ENCODE data around the gene BORCS5.
A peak's percentile ranks its signal among the peaks of the same experiment; 100 is the strongest.

BORCS5 gene

GRCh38 chr12:12381982-12382381 is 25.1 kb downstream of the BORCS5 start:
- H3K4me3 Mint-ChIP-seq: no peak overlapping the region
- no peak for DNase-seq (ENCODE audit: low spot score in 2 of 2)
- H3K27me3 Mint-ChIP-seq: no peaks in the 10 kb centered on the region
- H3K36me3 Mint-ChIP-seq (ENCODE audit: insufficient read depth): peaks cover 29% of the 10 kb centered on the region
- peaks cover 74% of the 10 kb centered on the region for H3K4me1 Mint-ChIP-seq
- H3K9me3 Mint-ChIP-seq: no peaks in the 10 kb centered on the region
- H3K27ac Mint-ChIP-seq (ENCODE audit: low read depth): peak overlapping the region; percentile 95
- ATAC-seq (replicated peaks; ENCODE audit: extremely low read depth, poor library complexity, severe bottlenecking): no peak

- Mint-ChIP-seq H3K9me3 (no peaks in the 10 kb centered on the region), H3K27ac (ENCODE audit: low read depth) (peak overlapping the region; percentile 95), H3K4me1 (peaks cover 70% of the 10 kb centered on the region), H3K27me3 (no peaks in the 10 kb centered on the region), H3K36me3 (ENCODE audit: insufficient read depth) (peaks cover 24% of the 10 kb centered on the region), H3K4me3 (peak overlapping the region; percentile 72)
- ATAC-seq (replicated peaks; ENCODE audit: extremely low read depth, poor library complexity, severe bottlenecking): peak; percentile 58
- peak in 1 of 2 donors; percentile 49 for DNase-seq (ENCODE audit: low spot score in 2 of 2)
These were observed 27.9 kb downstream of the BORCS5 start for GRCh38 chr12:12384571-12385340.

GRCh38 chr12:12387501-12387900 is 30.6 kb downstream of the BORCS5 start:
- ATAC-seq (replicated peaks; ENCODE audit: extremely low read depth, poor library complexity, severe bottlenecking) (no peak), DNase-seq (ENCODE audit: low spot score in 2 of 2) (no peak)
- H3K4me1 Mint-ChIP-seq: peaks cover 49% of the 10 kb centered on the region
- H3K27ac Mint-ChIP-seq (ENCODE audit: low read depth): peak overlapping the region; percentile 95
- no peaks in the 10 kb centered on the region for H3K9me3 Mint-ChIP-seq
- H3K36me3 Mint-ChIP-seq (ENCODE audit: insufficient read depth): peaks cover 22% of the 10 kb centered on the region
- no peaks in the 10 kb centered on the region for H3K27me3 Mint-ChIP-seq
- H3K4me3 Mint-ChIP-seq: peak overlapping the region; percentile 42

GRCh38 chr12:12392413-12392812 is 35.5 kb downstream of the BORCS5 start:
- H3K9me3 Mint-ChIP-seq: no peaks in the 10 kb centered on the region
- no peak for ATAC-seq (replicated peaks; ENCODE audit: extremely low read depth, poor library complexity, severe bottlenecking)
- DNase-seq (ENCODE audit: low spot score in 2 of 2): no peak
- H3K4me1 Mint-ChIP-seq: peaks cover 23% of the 10 kb centered on the region
- no peak overlapping the region for H3K4me3 Mint-ChIP-seq
- peak overlapping the region; percentile 35 for H3K27ac Mint-ChIP-seq (ENCODE audit: low read depth)
- H3K36me3 Mint-ChIP-seq (ENCODE audit: insufficient read depth): peaks cover 6% of the 10 kb centered on the region
- no peaks in the 10 kb centered on the region for H3K27me3 Mint-ChIP-seq

- Mint-ChIP-seq H3K4me1 (peaks cover 21% of the 10 kb centered on the region), H3K27ac (ENCODE audit: low read depth) (no peak overlapping the region)
These were observed 36.3 kb downstream of the BORCS5 start for GRCh38 chr12:12393171-12393570.

GRCh38 chr12:12396694-12397093 is 39.8 kb downstream of the BORCS5 start:
- H3K36me3 Mint-ChIP-seq (ENCODE audit: insufficient read depth): peaks cover 4% of the 10 kb centered on the region
- H3K4me3 Mint-ChIP-seq: no peak overlapping the region
- DNase-seq (ENCODE audit: low spot score in 2 of 2) (no peak), ATAC-seq (replicated peaks; ENCODE audit: extremely low read depth, poor library complexity, severe bottlenecking) (no peak)
- peaks cover 33% of the 10 kb centered on the region for H3K4me1 Mint-ChIP-seq
- H3K9me3 Mint-ChIP-seq: no peaks in the 10 kb centered on the region
- H3K27ac Mint-ChIP-seq (ENCODE audit: low read depth): no peak overlapping the region
- no peaks in the 10 kb centered on the region for H3K27me3 Mint-ChIP-seq

More at GRCh38 chr12:12393171-12393570, 36.3 kb downstream of the BORCS5 start:
- H3K9me3 Mint-ChIP-seq: no peaks in the 10 kb centered on the region
- H3K4me3 Mint-ChIP-seq: no peak overlapping the region
- H3K27me3 Mint-ChIP-seq: no peaks in the 10 kb centered on the region
- no peak for ATAC-seq (replicated peaks; ENCODE audit: extremely low read depth, poor library complexity, severe bottlenecking)
- peaks cover 9% of the 10 kb centered on the region for H3K36me3 Mint-ChIP-seq (ENCODE audit: insufficient read depth)
- no peak for DNase-seq (ENCODE audit: low spot score in 2 of 2)

GRCh38 chr12:12397184-12397583 is 40.3 kb downstream of the BORCS5 start:
- H3K4me3 Mint-ChIP-seq: no peak overlapping the region
- no peaks in the 10 kb centered on the region for H3K27me3 Mint-ChIP-seq
- ATAC-seq (replicated peaks; ENCODE audit: extremely low read depth, poor library complexity, severe bottlenecking) (no peak), DNase-seq (ENCODE audit: low spot score in 2 of 2) (no peak)
- peaks cover 6% of the 10 kb centered on the region for H3K36me3 Mint-ChIP-seq (ENCODE audit: insufficient read depth)
- H3K9me3 Mint-ChIP-seq: no peaks in the 10 kb centered on the region
- H3K4me1 Mint-ChIP-seq: peaks cover 33% of the 10 kb centered on the region
- H3K27ac Mint-ChIP-seq (ENCODE audit: low read depth): no peak overlapping the region

GRCh38 chr12:12398026-12398859 is 41.4 kb downstream of the BORCS5 start:
- peaks cover 33% of the 10 kb centered on the region for H3K4me1 Mint-ChIP-seq
- ATAC-seq (replicated peaks; ENCODE audit: extremely low read depth, poor library complexity, severe bottlenecking) (no peak), DNase-seq (ENCODE audit: low spot score in 2 of 2) (no peak)
- peaks cover 6% of the 10 kb centered on the region for H3K36me3 Mint-ChIP-seq (ENCODE audit: insufficient read depth)
- H3K4me3 Mint-ChIP-seq: no peak overlapping the region
- H3K9me3 Mint-ChIP-seq: no peaks in the 10 kb centered on the region
- H3K27me3 Mint-ChIP-seq: no peaks in the 10 kb centered on the region
- H3K27ac Mint-ChIP-seq (ENCODE audit: low read depth): no peak overlapping the region

GRCh38 chr12:12399161-12399560 is 42.3 kb downstream of the BORCS5 start:
- Mint-ChIP-seq H3K27ac (ENCODE audit: low read depth) (no peak overlapping the region), H3K4me3 (no peak overlapping the region), H3K9me3 (no peaks in the 10 kb centered on the region), H3K36me3 (ENCODE audit: insufficient read depth) (peaks cover 8% of the 10 kb centered on the region), H3K27me3 (no peaks in the 10 kb centered on the region), H3K4me1 (peaks cover 39% of the 10 kb centered on the region)
- DNase-seq (ENCODE audit: low spot score in 2 of 2) (no peak), ATAC-seq (replicated peaks; ENCODE audit: extremely low read depth, poor library complexity, severe bottlenecking) (no peak)

GRCh38 chr12:12399776-12400305 is 43.0 kb downstream of the BORCS5 start:
- H3K9me3 Mint-ChIP-seq: no peaks in the 10 kb centered on the region
- peaks cover 10% of the 10 kb centered on the region for H3K36me3 Mint-ChIP-seq (ENCODE audit: insufficient read depth)
- no peaks in the 10 kb centered on the region for H3K27me3 Mint-ChIP-seq
- no peak overlapping the region for H3K4me3 Mint-ChIP-seq
- H3K27ac Mint-ChIP-seq (ENCODE audit: low read depth): no peak overlapping the region
- ATAC-seq (replicated peaks; ENCODE audit: extremely low read depth, poor library complexity, severe bottlenecking) (no peak), DNase-seq (ENCODE audit: low spot score in 2 of 2) (no peak)
- peaks cover 37% of the 10 kb centered on the region for H3K4me1 Mint-ChIP-seq

- no peaks in the 10 kb centered on the region for H3K9me3 Mint-ChIP-seq
- no peak overlapping the region for H3K27ac Mint-ChIP-seq (ENCODE audit: low read depth)
- H3K36me3 Mint-ChIP-seq (ENCODE audit: insufficient read depth): peaks cover 10% of the 10 kb centered on the region
- peaks cover 29% of the 10 kb centered on the region for H3K4me1 Mint-ChIP-seq
- ATAC-seq (replicated peaks; ENCODE audit: extremely low read depth, poor library complexity, severe bottlenecking) (no peak), DNase-seq (ENCODE audit: low spot score in 2 of 2) (no peak)
- no peaks in the 10 kb centered on the region for H3K27me3 Mint-ChIP-seq
- H3K4me3 Mint-ChIP-seq: no peak overlapping the region
These were observed 43.9 kb downstream of the BORCS5 start for GRCh38 chr12:12400793-12401192.

GRCh38 chr12:12403264-12404248 is 46.7 kb downstream of the BORCS5 start:
- no peak for DNase-seq (ENCODE audit: low spot score in 2 of 2)
- Mint-ChIP-seq H3K36me3 (ENCODE audit: insufficient read depth) (peaks cover 5% of the 10 kb centered on the region), H3K4me1 (peaks cover 30% of the 10 kb centered on the region), H3K27me3 (no peaks in the 10 kb centered on the region), H3K27ac (ENCODE audit: low read depth) (peak overlapping the region; percentile 51), H3K9me3 (no peaks in the 10 kb centered on the region), H3K4me3 (no peak overlapping the region)
- peak; percentile 54 for ATAC-seq (replicated peaks; ENCODE audit: extremely low read depth, poor library complexity, severe bottlenecking)
